Stimulated activated memory B cell treated with anti-CD40 and anti-IgM and Interleukin-4, amounts not matched to agents 10 μg/mL and 1 μg/mL and 100 μg/mL, for 72 hours (primary cell): ENCODE data around the gene FKBP4.
A peak's percentile ranks its signal among the peaks of the same experiment; 100 is the strongest.

Source experiments
- ATAC-seq: fragments of 150-1000 bp; cut with Tn5 transposase; 2 replicates; pipeline ENCODE4 v1.10.0; 2021
- H3K27ac Mint-ChIP-seq: one replicate; pipeline ENCODE4 v1.8.0; 2022; ENCODE audit warnings: mild to moderate bottlenecking, mixed read lengths
- H3K27me3 Mint-ChIP-seq: one replicate; pipeline ENCODE4 v1.8.0; 2022; ENCODE audit warnings: mixed read lengths
- H3K36me3 Mint-ChIP-seq: one replicate; pipeline ENCODE4 v1.8.0; 2022; ENCODE audit warnings: mixed read lengths
- H3K4me1 Mint-ChIP-seq: one replicate; pipeline ENCODE4 v1.8.0; 2022; ENCODE audit warnings: mixed read lengths
- H3K4me3 Mint-ChIP-seq: one replicate; pipeline ENCODE4 v1.8.0; 2022; ENCODE audit warnings: mild to moderate bottlenecking, moderate library complexity, mixed read lengths
- H3K9me3 Mint-ChIP-seq: one replicate; pipeline ENCODE4 v1.8.0; 2022; ENCODE audit warnings: mixed read lengths

The FKBP4 gene

DNA sequence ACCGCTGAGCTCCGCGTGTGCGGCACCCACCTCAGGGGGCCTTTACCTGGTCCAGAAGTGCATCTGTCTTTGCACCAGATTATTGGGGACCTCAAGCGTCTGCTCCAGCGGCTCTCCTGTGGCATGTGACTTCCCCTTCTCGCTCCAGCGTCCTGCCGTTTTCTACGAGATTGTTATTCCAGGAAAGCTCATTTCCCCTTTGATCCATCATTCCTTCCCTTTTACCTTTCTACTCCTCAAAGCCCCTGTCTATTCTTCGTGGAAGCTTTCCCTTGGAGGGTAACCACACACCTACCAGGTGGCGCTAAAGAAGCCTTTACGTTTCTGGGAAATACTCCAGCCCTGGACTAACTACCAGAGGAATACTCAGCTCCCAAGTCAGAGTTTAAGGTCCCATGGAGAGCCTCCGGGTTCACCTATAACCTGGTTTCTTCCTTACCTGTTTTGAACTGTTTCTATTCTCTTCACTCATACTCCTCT is 1.5 kb downstream of the FKBP4 start:
- Mint-ChIP-seq H3K4me3 (peak overlapping the region; percentile 89), H3K4me1 (peaks cover 22% of the 10 kb centered on the region), H3K36me3 (peaks cover 41% of the 10 kb centered on the region), H3K27ac (peak overlapping the region; percentile 74), H3K9me3 (no peaks in the 10 kb centered on the region), H3K27me3 (no peaks in the 10 kb centered on the region)
- no peak for ATAC-seq

DNA sequence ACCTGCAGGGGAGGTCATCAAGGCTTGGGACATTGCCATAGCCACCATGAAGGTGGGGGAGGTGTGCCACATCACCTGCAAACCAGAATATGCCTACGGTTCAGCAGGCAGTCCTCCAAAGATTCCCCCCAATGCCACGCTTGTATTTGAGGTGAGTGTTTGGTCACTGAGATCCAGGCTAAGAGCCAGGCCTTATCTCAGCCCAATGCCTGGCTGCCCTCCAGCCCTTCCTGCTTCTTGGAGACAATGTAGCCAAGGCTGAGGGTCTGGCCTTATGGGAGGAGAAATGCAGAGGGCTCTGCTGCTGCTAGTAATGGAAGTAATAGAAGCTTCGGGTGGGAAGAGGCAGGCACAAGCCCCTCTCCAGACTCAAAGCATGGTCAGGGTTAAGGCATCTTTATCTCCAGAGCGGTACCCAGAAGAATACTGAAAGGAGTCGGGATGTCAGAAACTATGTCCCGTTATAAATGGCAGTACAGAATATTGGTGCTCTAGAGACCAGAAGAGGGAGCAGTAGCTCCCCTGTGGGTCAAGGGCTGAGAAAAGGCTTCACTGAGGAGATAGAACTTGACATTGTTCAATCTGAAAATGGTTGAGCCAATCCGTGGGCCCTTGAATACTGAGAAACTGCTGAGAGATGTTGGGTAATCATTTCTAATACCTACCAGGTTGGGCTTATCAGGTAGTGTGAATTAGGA is 3.1 kb downstream of the FKBP4 start:
- peaks cover 55% of the 10 kb centered on the region for H3K36me3 Mint-ChIP-seq
- ATAC-seq, result no peak
- H3K27me3 Mint-ChIP-seq, result no peaks in the 10 kb centered on the region
- H3K4me3 Mint-ChIP-seq, result no peak overlapping the region
- peaks cover 22% of the 10 kb centered on the region for H3K4me1 Mint-ChIP-seq
- no peaks in the 10 kb centered on the region for H3K9me3 Mint-ChIP-seq
- peak overlapping the region; percentile 74 for H3K27ac Mint-ChIP-seq

DNA sequence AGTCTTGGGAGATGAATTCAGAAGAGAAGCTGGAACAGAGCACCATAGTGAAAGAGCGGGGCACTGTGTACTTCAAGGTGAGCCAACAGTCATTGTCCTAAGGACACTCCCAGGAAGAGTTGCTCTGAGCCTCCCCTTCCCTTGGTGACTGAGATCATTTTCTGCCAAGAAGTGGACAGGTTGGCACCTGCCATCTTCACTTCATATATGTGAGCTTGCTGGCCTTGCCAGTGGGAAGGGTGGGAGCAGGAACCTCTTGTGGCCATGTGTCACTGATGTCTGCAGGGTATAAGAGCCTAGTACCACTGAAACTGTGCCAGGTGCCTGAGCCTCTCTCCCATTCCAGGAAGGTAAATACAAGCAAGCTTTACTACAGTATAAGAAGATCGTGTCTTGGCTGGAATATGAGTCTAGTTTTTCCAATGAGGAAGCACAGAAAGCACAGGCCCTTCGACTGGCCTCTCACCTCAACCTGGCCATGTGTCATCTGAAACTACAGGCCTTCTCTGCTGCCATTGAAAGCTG is 5.3 kb downstream of the FKBP4 start:
- no peaks in the 10 kb centered on the region for H3K27me3 Mint-ChIP-seq
- peak overlapping the region; percentile 48 for H3K27ac Mint-ChIP-seq
- H3K9me3 Mint-ChIP-seq, result no peaks in the 10 kb centered on the region
- H3K4me3 Mint-ChIP-seq, result no peak overlapping the region
- no peak for ATAC-seq
- H3K36me3 Mint-ChIP-seq, result peaks cover 74% of the 10 kb centered on the region
- H3K4me1 Mint-ChIP-seq, result peaks cover 41% of the 10 kb centered on the region

DNA sequence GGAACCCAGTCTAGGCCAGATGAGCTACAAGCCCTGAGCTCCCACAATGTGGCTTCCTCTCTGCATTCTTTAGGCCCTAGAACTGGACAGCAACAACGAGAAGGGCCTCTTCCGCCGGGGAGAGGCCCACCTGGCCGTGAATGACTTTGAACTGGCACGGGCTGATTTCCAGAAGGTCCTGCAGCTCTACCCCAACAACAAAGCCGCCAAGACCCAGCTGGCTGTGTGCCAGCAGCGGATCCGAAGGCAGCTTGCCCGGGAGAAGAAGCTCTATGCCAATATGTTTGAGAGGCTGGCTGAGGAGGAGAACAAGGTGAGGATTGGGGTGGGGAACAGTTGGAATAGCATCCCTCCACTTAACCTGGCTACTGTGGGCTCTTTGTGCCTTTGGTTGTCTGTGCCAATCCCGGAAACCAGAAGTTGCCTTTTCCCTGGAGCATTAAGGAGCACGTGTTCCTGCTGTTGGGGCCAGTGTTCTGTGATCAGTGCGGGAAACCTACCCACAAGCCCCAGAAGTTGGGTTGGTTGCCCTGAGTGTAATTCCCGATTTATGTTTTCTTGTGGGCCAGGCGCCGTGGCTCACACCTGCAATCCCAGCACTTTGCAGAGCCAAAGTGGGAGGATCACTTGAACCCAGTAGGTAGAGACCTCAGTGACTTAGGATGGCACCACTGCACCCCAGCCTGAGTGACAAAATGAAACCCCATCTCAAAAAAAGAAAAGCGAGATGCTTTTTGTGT is 6.4 kb downstream of the FKBP4 start:
- H3K27me3 Mint-ChIP-seq, result no peaks in the 10 kb centered on the region
- peak overlapping the region; percentile 49 for H3K27ac Mint-ChIP-seq
- peaks cover 80% of the 10 kb centered on the region for H3K36me3 Mint-ChIP-seq
- H3K4me3 Mint-ChIP-seq, result no peak overlapping the region
- peaks cover 44% of the 10 kb centered on the region for H3K4me1 Mint-ChIP-seq
- no peaks in the 10 kb centered on the region for H3K9me3 Mint-ChIP-seq
- ATAC-seq, result no peak

DNA sequence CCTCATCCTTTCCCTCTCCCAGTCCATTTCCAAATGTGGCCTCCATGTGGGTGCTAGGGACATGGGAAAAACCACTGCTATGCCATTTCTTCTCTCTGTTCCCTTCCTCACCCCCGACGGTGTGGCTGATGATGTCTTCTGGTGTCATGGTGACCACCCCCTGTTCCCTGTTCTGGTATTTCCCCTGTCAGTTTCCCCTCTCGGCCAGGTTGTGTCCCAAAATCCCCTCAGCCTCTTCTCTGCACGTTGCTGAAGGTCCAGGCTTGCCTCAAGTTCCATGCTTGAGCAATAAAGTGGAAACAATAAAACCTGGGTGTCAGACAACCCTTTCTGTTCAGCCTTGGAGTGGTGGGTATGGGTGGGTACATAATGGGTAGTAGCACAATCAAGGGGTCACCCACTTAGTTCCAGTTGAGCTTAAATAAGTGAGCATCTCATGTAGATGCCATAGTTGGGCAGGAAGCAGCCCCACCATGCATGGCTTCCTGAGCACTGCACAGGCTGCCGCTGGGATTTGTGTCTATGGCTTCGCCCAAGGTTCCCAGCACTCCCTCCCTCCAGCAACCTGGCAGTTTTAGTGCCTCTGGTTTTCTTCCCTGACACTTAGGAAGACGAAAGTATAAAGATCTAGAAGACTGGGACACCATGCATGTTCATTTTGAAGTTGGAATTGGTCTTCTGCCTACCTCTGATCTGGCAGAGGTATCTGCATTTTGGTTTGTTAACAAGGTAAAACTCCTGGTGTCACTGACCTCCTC is 9.0 kb downstream of the FKBP4 start:
- Mint-ChIP-seq H3K27me3 (no peaks in the 10 kb centered on the region), H3K27ac (peak overlapping the region; percentile 70), H3K36me3 (peaks cover 63% of the 10 kb centered on the region), H3K4me3 (peak overlapping the region; percentile 8), H3K9me3 (no peaks in the 10 kb centered on the region), H3K4me1 (peaks cover 25% of the 10 kb centered on the region)
- peak; percentile 68 for ATAC-seq

DNA sequence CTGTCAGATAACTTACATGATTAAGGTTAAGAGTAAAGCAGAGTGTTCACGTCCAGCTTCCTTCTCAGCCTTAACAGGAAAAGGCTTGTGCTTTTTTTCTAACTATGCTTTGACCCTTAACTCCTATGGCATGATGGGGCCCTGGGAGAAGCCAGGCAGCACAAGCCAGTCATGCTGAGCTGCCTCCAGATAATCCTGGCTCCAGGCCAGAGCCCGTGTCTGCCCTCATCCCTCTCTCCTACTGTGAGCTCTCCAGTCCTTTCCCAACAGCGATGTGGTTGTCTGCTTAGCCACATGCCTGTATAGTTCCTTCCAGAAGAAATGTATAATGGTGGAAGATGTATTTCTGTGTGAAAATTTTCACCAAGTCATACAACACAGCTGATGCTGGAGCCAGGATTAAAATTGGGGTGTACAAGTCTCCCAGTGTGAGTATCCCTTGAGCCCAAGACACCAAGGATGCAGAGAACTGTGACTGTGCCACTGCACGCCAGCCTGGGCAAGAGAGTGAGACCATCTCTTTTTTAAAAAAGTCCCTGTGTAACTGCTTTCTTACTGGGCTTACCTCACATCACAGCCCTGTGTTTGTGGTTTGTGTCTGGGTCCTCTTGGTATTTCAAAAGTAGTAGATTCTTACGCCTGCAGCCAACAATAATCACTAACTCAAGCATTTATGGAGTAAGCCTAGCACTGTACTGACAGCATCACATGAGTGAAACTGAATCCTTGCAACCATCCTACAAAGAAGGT is 9.8 kb downstream of the FKBP4 start:
- Mint-ChIP-seq H3K4me3 (no peak overlapping the region), H3K4me1 (peaks cover 25% of the 10 kb centered on the region), H3K9me3 (no peaks in the 10 kb centered on the region), H3K36me3 (peaks cover 55% of the 10 kb centered on the region), H3K27me3 (no peaks in the 10 kb centered on the region), H3K27ac (peak overlapping the region; percentile 70)
- peak; percentile 34 for ATAC-seq

DNA sequence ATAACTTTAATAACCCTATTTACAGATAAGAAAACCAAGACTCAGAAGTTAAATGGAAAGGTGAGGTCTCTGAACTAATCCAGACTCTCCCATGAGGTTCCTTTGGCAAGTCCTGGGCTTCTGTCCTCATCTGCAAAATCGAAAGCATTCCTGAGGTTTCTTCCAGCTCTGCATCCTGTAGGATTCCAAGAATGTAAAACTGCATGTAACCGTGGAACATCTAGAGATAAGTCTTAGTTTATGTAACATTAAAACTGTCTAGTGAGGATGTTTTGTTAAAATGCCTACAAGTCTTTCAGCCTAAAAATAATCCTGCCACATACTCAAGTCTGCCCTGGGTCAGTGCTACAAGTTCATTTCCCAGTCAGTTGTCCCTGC is 10.4 kb downstream of the FKBP4 start:
- H3K4me3 Mint-ChIP-seq, result no peak overlapping the region
- no peaks in the 10 kb centered on the region for H3K9me3 Mint-ChIP-seq
- H3K27me3 Mint-ChIP-seq, result no peaks in the 10 kb centered on the region
- peaks cover 50% of the 10 kb centered on the region for H3K36me3 Mint-ChIP-seq
- no peak for ATAC-seq
- peak overlapping the region; percentile 70 for H3K27ac Mint-ChIP-seq
- peaks cover 25% of the 10 kb centered on the region for H3K4me1 Mint-ChIP-seq

DNA sequence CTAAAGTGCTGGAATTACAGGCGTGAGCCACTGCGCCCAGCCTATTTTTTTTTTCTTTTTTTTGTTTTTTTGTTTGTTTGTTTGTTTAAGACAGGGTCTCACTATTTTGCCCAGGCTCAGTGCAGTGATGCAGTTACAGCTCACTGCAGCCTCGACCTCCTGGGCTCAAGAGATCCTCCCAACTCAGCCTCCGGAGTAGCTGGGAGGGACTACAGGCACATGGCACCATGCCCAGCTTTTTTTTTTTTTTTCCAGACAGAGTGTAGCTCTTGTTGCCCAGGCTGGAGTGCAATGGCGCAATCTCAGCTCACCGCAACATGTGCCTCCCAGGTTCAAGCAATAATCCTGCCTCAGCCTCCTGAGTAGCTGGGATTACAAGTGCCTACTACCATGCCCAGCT is 11.9 kb downstream of the FKBP4 start:
- Mint-ChIP-seq H3K36me3 (peaks cover 34% of the 10 kb centered on the region), H3K4me3 (no peak overlapping the region), H3K9me3 (no peaks in the 10 kb centered on the region), H3K4me1 (peaks cover 31% of the 10 kb centered on the region), H3K27ac (no peak overlapping the region), H3K27me3 (no peaks in the 10 kb centered on the region)
- no peak for ATAC-seq

DNA sequence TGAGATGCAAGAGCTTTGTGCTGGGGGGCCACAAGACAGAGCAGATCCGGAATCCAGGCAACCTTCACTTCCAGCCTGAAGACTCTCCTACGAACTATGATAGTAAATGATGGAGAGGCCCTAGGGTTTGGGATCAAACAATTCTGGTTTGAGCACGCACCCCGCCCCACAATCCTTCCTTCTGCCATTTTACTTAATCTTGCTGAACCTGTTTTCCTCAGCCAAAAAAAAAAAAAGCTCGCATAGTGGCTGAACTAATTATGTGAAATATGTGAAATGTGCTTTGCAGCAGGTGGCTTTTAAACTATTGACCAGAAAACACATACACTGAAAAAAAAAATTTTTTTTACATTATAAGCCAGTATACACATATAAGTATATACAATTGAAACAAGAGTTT is 17.0 kb downstream of the FKBP4 start:
- ATAC-seq, result no peak
- Mint-ChIP-seq H3K4me1 (peaks cover 20% of the 10 kb centered on the region), H3K9me3 (no peaks in the 10 kb centered on the region), H3K27ac (peak overlapping the region; percentile 95), H3K36me3 (peaks cover under 1% of the 10 kb centered on the region), H3K4me3 (peak overlapping the region; percentile 100), H3K27me3 (no peaks in the 10 kb centered on the region)

DNA sequence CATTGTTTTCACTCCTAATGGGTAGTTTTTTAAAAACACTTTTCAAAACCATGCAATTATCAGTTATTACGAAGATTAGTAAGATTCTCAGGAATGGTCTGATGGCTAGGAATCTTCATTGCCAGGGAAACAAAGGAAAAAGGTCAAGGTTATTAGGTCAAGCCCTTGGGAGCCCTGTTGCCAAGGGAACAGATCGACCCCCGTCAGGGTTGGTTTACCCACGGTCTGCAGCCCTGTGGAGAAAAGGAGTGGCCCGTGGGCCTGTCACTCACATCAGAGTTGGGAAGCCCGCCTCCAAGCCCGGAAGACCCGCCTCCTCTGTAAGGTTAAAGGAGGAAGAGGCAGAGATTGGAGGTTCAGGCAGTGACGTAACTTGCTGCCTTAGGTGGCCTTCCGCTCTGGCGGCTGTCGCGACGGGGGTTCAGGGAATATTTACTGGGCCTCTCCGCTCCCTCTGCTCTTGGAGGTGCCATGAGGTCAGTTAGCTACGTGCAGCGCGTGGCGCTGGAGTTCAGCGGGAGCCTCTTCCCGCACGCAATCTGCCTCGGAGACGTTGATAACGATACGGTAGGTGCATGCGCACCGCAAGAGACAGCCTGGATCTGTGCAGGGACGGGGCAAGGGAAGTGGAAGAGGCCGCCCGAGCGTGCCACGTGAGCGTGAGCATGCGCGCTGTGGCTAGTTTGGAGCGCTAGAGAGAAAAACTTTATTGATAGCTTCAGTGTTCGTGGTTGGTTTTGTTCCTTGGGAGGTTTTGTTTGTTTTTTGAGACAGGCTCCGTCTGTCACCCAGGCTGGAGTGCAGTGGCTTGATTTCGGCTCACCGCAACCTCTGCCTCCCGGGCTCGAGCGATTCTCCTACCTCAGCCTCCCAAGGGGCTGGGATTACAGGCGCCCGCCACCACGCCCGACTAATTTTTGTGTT is 17.8 kb downstream of the FKBP4 start, which contains the start of gene ITFG2:
TSS of gene ITFG2 (plus strand) at position 379 of the 924 bp plus-strand sequence. CDS start at position 472, 93 bp downstream.
- peak within 1 kb of the TSS; percentile 95 for H3K27ac Mint-ChIP-seq

DNA sequence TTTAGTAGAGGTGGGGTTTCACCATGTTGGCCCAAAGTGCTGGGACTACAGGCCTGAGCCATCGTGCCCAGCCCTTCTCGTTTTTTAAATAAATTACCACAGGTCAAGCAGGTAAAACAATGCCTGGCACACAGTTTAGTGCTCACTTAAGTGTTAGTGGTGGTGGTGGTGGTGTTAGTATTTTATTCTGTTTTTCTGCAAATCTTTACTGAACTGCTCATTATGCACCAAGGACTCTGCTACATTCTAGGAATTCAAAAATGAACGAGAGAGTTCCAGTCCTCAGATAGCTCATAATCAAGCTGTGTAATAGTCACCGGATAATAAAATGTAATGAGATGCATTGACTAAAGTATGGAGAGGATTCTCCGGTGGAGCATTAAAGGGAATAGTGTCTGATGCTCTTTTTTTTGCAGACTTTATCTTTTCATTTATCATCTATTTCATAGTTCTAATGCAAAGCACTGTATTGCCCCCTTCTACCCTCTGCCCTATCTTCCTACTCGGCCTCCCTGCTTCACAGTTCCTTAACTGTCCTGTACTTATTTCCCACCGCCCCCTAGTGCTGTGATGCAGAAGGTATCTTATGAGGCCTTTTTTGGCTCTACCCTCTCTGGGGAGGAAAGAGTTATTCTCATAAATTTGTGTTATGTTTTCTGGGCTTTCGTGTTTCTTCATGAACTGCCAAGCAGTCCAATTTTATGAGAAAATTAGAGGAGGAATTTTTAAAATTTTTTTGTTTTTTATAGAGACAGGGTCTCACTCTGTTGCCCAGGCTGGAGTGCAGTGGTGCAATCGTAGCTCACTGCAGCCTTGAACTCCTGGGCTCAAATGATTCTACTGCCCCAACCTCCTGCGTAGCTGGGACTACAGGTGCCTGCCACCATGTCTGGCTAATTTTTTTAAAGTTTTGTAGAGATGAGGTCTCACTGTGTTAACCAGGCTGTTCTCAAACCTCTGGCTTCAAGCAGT is 18.7 kb downstream of the FKBP4 start:
- Mint-ChIP-seq H3K4me1 (peaks cover 20% of the 10 kb centered on the region), H3K36me3 (peaks cover 17% of the 10 kb centered on the region), H3K9me3 (no peaks in the 10 kb centered on the region)

More for the DNA sequence above, 17.8 kb downstream of the FKBP4 start, which contains the start of gene ITFG2:
- Mint-ChIP-seq H3K36me3 (peaks cover 8% of the 10 kb centered on the region), H3K27me3 (no peaks in the 10 kb centered on the region), H3K9me3 (no peaks in the 10 kb centered on the region), H3K4me3 (peak within 1 kb of the TSS; percentile 100), H3K4me1 (peaks cover 20% of the 10 kb centered on the region)
- peak; percentile 99 for ATAC-seq

DNA sequence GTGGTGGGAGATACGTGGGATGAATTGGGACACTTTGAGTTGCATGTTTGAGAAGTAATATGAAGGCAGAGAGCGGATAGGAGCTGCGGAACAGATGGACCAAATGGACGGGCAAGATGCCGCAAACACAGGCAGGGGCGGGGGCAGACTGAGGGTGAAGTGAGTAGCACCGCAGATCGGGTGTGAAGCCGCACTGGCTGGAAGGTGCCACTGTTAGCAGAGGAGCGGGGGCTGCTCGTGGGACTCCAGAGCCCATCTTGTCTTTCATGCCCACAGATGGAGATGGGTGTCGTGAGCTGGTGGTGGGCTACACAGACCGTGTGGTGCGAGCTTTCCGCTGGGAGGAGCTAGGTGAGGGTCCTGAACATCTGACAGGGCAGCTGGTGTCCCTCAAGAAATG is 25.0 kb downstream of the FKBP4 start:
- H3K4me3 Mint-ChIP-seq, result no peak overlapping the region
- ATAC-seq, result no peak
- H3K9me3 Mint-ChIP-seq, result no peaks in the 10 kb centered on the region
- no peak overlapping the region for H3K27ac Mint-ChIP-seq
- H3K27me3 Mint-ChIP-seq, result no peaks in the 10 kb centered on the region
- peaks cover 67% of the 10 kb centered on the region for H3K36me3 Mint-ChIP-seq
- H3K4me1 Mint-ChIP-seq, result peaks cover 1% of the 10 kb centered on the region

More for the DNA sequence above, 18.7 kb downstream of the FKBP4 start:
- H3K27me3 Mint-ChIP-seq, result no peaks in the 10 kb centered on the region
- peak overlapping the region; percentile 95 for H3K27ac Mint-ChIP-seq
- ATAC-seq, result peak; percentile 54
- H3K4me3 Mint-ChIP-seq, result peak overlapping the region; percentile 100

DNA sequence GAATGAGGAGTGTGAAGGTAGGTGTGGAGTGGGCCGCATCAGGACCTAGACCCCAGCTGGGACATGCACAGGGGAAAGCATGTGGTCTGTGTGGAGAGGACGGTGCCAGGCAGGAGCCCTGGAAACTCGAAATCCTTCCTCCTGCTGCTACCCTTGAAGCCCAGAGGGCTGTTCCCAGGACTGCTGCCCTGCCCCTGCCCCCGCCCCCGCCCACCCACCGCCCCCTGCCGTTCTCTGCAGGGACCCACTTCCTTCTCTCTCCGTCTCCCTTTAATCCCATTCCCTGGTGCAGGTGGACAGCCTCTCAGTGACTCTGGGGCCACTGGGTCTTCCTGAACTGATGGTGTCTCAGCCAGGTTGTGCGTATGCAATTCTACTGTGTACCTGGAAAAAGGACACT is 25.7 kb downstream of the FKBP4 start:
- Mint-ChIP-seq H3K9me3 (no peaks in the 10 kb centered on the region), H3K27me3 (no peaks in the 10 kb centered on the region), H3K4me3 (no peak overlapping the region), H3K36me3 (peaks cover 73% of the 10 kb centered on the region), H3K27ac (no peak overlapping the region), H3K4me1 (no peaks in the 10 kb centered on the region)
- ATAC-seq, result no peak
